Stimulated activated naive CD8-positive, alpha-beta T cell treated with anti-CD3 and anti-CD28 coated beads, Interleukin-15, Interleukin-2, amounts not matched to agents 100 U/mL and 50 U/mL, for 24 hours (primary cell): ENCODE measurements around the gene ELOB.

Experiments
- ATAC-seq: fragments of 150-1000 bp; cut with Tn5 transposase; one replicate; pipeline ENCODE4 v1.10.0; 2021
- DNase-seq: peaks from one replicate; pipeline ENCODE4 v3.0.0; 2021

ELOB gene

GRCh38 chr16:2782583-2783351 is 5.7 kb upstream of the ELOB start:
- DNase-seq (no peak), ATAC-seq (no peak)

DNA sequence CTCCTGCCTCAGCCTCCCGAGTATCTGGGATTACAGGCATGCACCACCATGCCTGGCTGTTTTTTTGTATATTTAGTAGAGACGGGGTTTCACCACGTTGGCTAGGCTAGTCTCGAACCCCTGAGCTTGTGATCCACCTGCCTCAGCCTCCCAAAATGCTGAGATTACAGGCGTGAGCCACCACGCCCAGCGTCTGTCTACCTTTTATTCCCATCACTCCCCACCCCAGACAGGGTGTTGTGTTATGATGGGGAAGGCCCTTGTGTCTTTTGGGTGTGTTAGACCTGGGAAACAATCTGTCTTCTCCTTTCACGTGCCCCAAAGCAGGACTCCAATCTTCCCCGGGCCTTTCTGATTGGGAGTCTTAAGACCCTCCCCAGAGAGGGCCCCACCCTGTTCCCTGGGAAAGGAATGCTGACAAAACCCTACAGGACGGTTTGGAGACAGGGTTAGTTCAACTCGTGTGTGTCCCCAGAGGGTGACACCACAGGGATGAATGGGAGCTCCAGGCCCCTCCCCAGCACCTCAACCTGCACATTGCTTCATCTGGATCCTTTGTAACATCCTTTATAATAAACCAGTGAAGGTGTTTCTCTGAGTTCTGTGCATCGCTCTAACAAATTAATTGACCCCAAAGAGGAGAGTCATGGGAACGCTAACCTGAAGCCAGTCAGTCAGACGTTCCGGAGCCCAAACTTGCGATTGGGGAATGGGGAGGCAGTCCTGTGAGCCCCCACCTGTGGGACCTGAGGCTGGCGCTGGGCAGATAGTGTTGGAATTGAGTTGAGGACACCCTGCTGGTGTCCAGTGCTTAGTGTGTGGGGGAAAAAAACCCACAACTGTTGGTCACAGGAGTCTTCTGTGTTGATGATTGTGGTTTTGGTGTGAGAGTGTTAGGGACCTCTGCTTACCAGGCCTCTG is 3.2 kb upstream of the ELOB start:
- ATAC-seq (no peak), DNase-seq (no peak)

- no peak for DNase-seq
- ATAC-seq = no peak
Observed at GRCh38 chr16:2779151-2779920, 2.3 kb upstream of the ELOB start.

DNA sequence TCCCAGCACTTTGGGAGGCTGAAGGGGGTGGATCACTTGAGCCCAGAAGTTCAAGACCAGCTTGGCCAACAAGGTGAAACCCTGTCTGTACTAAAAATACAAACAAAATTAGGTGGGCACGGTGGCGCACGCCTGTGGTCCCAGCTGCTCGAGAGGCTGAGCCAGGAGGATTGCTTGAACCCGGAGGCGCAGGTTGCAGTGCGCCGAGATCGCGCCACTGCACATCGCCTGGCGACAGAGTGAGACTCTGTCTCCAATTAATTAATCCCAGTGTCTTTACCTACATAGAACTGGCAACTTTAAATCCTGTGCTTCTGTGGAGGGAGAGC is 1.5 kb upstream of the ELOB start:
- DNase-seq (no peak), ATAC-seq (no peak)

DNA sequence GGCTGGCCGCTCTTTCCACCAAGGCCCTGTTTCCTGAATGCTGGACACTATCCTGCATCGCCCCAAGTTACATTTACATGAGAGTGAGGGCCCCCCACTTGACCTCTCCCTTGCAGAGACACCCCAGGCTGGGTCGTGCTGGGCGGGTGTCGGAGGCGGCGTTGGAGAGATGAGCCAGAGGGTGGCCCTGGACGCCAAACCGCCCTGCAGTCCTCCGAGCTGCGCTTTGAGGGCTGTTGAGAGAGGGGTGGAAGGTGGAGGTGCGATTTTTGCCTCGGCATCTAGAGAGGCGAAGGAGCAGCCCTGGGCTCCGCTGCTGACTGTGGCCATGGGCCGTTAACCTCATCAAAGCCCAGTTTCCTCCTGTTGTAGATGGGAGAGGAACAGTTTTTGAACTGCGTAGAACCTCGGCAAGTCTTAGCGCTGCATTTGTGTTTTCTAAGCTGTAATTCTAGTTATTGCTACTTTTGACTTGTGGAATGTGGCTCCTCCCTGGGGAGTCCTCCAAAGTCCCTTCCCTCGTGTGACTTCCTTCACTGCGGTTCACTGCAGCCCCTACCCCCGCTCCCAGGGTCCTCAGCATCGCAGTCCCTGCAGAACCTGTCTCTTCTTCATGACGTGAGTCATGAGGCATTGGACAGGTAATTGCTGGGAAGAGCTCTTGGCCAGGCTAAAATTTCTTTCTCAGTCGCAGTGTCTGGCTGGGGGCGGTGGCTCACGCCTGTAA is 986 bp upstream of the ELOB start:
- DNase-seq (peak; percentile 44), ATAC-seq (peak; percentile 10)

DNA sequence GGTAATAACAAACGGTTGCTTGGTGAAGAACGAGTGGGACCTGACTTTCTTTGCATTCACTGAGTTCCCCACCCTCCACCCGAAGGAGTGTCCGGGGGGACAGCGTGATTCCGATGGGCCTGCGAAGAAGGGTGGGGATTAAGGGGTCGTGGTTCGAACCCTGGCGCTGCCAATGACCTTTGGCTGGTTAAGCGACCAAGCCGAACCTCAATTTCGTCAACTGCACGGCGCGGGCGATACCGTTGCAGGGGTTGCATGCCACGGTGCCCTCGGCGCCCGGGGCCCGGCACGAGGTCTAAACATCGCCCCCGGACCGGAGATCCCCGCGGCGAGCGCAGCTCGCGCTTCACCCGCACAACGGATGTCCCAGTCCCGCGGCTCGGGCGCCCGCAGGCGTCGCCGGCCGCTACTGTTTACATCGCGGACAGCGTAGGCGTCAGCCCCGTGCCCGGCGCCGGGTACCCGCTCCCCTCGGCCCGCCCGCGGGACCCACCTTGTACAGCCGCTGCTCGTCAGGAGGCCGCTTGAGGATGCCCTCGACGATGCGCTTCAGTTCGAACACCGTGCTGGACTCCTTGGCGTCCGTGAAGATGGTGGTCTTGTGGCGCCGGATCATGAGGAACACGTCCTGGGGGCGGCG is 460 bp downstream of the ELOB start:
- ATAC-seq (peak; percentile 28), DNase-seq (peak; percentile 52)

DNA sequence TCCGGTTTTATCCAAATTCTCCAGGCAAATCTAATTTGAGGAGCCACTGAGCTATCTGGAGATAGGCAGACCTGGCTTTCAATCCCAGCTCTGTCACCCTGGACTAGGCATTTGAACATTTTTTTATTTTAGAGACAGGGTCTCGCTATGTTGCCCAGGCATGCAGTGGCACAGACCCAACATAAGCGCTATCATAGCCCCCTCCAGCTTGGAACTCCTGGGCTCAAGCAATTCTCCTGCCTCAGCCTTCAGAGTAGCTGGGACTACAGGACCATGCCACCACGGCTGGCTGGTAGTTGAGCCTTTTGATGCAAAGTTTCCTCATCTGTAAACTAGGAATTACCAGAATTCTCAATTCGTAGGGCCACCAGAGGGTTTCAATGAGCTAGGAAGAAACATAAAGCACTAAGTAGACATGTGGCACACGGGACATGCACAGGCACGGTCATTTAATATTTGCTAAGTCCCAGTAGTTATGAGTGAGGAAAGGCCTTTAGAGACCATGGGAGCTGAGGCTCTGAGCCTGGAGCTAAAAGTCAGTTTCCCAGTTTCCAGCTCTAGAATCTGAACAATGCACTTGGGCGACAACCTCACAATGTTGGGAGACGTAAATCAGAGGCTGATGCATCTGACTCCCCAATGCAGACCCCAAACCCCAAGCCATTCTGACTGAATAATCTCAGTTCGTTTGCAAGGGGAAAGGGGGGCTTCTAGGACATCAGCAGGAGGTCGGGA is 1.1 kb downstream of the ELOB start:
- ATAC-seq (no peak), DNase-seq (no peak)

DNA sequence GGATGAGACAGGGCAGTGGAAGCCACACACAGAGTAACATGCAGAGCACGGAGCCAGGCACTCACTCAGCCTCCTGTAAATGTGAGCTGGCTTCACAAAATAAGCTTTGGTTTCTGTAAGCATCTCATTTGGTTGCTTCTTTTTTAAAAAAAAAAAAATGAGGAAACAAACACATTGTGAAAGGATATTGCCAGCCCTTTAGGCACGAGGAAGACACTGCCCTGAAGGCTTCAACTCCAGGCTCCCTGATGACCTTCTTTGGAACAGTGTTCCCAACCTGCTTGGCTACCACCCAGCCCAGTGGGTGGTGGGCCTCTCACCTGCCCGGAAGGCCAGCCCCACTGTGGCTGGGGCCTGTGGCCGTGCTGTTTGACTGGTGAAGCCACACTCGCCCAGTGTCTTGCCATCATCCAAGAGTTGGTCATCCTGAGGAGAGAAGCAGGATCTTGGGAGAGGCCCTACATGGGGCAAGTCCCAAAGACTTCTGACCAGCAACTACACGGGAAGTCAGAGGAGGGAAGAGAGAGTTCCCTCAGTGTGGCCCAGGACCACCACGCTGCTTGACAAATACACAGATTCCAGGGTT is 1.9 kb downstream of the ELOB start:
- ATAC-seq = no peak
- no peak for DNase-seq

- no peak for ATAC-seq
- DNase-seq = no peak
Observed at GRCh38 chr16:2774161-2774891, 2.8 kb downstream of the ELOB start.

DNA sequence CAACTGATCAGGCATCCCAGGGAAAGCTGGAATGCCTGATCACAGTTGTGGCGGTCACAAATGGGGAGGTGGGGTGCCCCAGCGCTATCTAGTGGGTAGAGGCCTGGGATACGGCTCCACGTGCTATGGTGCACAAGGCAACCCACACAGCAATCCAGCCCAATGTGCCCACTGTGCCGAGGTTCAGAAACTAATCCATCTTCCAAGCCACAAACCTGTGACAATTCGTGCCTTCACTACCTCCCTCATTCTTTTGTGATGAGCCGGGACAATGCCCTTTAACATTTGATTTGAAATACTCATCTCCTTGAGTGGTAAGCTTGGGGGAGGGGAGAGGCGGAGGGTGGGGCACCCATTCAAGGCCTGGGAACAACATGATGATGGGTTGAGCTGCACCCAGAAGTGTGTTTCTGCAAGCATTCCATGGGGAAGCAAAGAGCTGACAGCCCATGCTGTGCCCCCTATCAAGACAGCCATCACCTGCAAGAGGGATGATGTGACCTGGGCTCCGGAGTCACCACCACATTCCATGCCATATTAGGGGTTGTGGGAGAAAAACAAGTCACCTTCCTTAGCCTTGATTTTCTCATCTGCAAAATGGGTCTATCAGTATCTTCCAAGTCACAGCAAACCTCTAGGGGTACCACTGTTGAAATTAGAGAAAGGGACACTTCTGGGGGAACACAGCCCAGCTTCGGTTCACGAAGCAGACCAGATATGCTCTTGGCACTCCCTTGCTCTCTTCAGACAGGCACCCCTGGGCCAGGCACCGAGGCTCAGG is 3.7 kb downstream of the ELOB start:
- DNase-seq = no peak
- no peak for ATAC-seq

DNA sequence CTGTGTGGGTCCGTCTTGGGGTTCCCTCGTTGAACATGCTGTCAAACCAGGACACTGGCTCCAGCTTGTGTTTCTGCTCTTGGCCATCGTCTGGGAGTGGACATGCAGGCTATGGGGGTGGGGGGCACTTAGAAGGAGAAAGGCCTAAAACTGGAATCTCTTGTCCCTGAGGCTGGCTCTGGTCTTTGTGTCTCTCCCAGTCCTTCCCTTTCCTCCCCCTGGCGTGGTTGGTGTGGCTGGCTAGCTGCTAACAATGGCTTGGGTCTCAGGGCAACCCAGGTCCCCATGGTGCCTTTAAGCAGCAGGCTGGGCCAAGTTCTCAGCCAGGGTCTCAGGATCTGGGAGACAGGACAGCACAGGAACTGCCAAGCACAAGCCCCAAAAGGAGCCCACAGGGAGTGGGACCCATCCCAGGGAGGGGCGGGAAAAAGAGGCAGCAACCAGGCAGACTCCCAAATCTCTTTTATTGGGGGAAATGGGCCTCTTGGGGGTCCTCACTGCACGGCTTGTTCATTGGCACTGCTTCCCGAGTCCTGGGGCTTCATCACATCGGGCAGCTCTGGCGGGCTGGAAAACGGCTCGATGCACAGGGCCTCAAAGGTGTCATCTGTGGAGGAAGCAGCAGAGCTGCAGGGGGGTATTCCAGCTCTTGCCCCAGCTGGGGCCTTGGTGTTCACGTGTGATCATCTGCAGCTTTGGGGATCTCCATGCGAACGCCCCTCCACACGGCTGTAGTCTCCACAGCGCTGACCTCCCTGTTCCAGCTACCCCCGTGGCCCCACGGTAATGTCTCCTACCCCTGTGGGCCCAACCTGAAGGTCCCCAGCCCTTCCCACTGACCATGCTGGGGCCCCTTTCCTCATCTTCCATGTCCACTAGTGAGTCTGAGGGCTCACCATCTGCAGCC is 5.3 kb downstream of the ELOB start:
- ATAC-seq (no peak), DNase-seq (no peak)

DNA sequence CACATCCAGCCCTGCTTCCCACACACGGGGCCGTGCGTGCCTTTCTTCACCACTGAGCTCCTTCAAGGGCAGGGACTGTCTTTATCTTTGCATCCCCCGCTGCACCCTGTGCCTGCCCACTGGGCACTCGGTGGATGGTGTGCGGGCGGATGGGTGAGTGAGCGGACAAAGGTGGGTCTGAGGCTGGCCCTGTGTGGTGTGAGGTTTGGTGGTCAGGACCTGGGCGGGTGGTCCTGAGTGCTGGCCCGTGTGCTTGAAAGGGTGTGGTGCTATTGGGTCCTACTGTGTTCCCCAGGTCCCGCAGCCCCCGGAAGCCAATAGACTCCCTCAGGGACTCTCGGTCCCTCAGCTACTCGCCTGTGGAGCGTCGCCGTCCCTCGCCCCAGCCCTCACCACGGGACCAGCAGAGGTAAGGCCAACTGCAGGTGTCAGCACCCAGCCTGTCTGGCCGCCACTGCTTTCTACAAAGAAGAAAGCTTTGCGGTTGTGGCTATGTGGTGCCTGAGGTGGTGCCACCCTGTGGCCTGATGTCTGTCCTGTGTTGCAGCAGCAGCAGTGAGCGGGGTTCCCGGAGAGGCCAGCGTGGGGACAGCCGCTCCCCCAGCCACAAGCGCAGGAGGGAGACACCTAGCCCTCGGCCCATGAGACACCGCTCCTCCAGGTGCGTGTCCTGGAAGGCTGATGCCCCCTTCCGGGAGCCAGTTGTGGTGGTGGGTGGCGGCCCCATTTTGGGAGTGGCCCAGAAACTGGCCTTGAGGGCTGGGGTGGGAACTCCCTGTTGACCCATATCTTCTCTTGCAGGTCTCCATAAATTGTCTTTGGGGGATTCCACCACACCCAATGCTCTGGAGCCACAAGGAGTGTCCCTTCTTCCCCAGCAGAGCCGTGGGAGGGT is 6.8 kb downstream of the ELOB start:
- DNase-seq (no peak), ATAC-seq (peak; percentile 15)

- ATAC-seq (no peak), DNase-seq (no peak)
Observed at GRCh38 chr16:2769675-2770056, 7.4 kb downstream of the ELOB start.

DNA sequence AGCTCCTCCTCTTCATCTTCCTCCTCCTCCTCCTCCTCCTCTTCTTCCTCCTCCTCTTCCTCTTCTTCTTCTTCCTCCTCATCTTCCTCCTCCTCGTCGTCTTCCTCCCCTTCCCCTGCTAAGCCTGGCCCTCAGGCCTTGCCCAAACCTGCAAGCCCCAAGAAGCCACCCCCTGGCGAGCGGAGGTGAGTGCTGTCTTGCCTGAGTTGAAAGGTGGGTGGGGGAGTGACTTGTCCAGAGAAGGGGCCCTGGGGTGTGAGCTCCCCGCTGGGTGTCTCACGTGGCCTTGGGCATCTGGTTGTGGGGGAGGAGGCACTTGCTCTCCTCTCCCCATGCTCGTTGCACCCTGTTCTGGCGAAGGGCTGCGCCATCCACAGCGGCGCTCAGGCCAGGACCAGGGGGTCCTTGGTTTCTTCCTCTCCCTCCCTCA is 8.0 kb downstream of the ELOB start:
- ATAC-seq (no peak), DNase-seq (no peak)

- ATAC-seq = peak; percentile 2
Observed at GRCh38 chr16:2768403-2769089, 8.5 kb downstream of the ELOB start.

DNA sequence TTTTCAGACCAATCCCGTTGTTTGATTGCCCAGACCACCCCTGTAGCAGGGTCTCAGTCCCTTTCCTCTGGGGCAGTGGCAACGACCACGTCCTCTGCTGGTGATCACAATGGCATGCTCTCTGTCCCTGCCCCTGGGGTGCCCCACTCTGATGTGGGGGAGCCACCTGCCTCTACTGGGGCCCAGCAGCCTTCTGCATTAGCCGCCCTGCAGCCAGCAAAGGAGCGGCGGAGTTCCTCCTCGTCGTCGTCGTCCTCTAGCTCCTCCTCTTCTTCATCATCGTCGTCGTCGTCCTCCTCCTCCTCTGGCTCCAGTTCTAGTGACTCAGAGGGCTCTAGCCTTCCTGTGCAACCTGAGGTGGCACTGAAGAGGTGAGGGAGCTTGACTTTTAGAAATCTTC is 9.2 kb downstream of the ELOB start:
- ATAC-seq (no peak), DNase-seq (no peak)

More at GRCh38 chr16:2768403-2769089, 8.5 kb downstream of the ELOB start:
- DNase-seq = no peak
